HG03469 (cell line): Measurements from ENCODE around the gene KMO.

Source experiments
- ATAC-seq: cut with Tn5 transposase; IDR thresholded peaks from one replicate; pipeline ENCODE4 v1.9.1; 2021; ENCODE audit warnings: mild to moderate bottlenecking, moderate library complexity, moderate number of reproducible peaks; ENCODE audit not compliant: unreplicated experiment

KMO gene

DNA sequence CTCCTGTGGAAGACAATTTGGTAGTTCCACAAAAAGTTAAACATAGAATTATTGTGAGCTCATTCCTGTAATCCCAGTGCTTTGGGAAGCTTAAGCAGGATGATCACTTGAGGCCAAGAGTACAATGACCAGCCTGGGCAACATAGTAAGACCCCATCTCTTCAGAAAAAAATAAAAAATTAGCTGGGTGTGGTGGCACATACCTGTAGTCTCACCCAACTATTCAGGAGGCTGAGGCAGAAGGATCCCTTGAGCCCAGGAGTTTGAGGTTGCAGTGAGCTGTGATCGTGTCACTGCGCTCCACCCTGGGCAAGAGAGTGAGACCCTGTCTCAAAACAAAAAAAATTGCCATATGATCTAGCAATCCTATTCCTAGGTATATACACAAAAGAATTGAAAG is 112.1 kb downstream of the KMO start:
- no peak for ATAC-seq

DNA sequence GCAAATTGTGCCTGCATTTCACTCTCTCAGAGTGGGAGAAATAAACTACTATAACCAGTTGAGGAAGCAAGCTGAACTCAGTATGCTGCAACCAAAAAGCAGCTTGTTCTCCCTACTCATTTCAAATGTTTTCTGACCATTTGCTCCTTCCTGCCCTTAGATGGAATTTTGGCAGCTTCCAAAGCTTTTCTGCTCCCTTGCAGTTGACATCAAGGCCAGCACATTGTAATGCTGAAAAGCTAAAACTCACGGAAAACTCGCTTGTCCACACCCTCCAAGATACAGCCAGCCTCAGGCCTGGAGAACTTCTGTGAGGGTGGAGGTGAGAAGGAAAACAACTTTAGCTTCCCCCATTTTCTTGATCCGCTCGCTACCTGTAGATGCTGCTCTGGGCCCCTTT is 113.0 kb downstream of the KMO start:
- ATAC-seq, result no peak
